Right lobe of liver (tissue), 4 donors: ENCODE results near the gene XPO6.

ENCODE experiments used
- POLR2A ChIP-seq: fragments of 450-650 bp; IDR thresholded peaks from one replicate; pipeline ENCODE4 v1.6.1; 2017; ENCODE audit warnings: antibody characterized with exemption, mild to moderate bottlenecking
- TF ChIP-seq, protein P1 (sequence below), 4 donors: fragments of 200-600 bp in 3 of 4; fragments of 450-650 bp in 1 of 4; IDR thresholded peaks; one replicate each; pipeline versions ENCODE4 v1.5.1 to v1.8.0; 2016 to 2022; ENCODE audit warnings: antibody characterized with exemption in 4 of 4, mild to moderate bottlenecking in 2 of 4
- donor health status: DM: no; HTN: no; CAD: no.
- donor health status: DM: no; HTN: no; CAD: no.
- donor health status: DM: no; HTN: yes; CAD: no.

DNA sequence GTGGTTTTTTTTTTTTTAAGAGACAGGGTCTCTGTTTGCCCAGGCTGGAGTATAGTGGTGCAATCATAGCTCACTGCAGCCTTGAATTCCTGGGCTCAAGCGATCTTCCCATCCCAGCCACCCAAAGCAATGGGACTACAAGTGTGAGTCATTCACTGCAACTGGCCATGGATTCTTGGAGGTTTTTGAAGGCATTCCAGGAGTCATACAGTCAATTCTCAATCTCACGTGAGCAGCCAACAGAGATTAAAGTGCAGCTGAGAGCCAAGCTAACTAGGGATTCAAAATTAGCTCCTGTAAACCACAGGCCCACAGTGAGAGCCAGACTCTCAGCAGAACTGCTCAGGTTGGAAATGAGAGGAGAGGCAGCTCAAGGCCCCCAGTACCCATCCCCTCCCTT, 30.2 kb downstream of the XPO6 start:
- TF ChIP-seq, protein P1, sequence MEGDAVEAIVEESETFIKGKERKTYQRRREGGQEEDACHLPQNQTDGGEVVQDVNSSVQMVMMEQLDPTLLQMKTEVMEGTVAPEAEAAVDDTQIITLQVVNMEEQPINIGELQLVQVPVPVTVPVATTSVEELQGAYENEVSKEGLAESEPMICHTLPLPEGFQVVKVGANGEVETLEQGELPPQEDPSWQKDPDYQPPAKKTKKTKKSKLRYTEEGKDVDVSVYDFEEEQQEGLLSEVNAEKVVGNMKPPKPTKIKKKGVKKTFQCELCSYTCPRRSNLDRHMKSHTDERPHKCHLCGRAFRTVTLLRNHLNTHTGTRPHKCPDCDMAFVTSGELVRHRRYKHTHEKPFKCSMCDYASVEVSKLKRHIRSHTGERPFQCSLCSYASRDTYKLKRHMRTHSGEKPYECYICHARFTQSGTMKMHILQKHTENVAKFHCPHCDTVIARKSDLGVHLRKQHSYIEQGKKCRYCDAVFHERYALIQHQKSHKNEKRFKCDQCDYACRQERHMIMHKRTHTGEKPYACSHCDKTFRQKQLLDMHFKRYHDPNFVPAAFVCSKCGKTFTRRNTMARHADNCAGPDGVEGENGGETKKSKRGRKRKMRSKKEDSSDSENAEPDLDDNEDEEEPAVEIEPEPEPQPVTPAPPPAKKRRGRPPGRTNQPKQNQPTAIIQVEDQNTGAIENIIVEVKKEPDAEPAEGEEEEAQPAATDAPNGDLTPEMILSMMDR (IDR thresholded peaks at IDR 0.05), result no peak
- TF ChIP-seq POLR2A, result no peak
